NCI-H187 (cell line): Measurements from ENCODE around the gene PRRX1.

Experiments
- DNase-seq, 2 experiments: peaks; one replicate each; lab custom pipeline; 2025; lab: John Stamatoyannopoulos, UW

PRRX1 gene

GRCh38 chr1:170664828-170665612 is 1.1 kb downstream of the PRRX1 start:
- peak in 1 of 2 experiments; percentile 25 for DNase-seq

- DNase-seq, result no peak
Observed at GRCh38 chr1:170665629-170666028, 1.7 kb downstream of the PRRX1 start.

- DNase-seq, result no peak
Observed at GRCh38 chr1:170666541-170667254, 2.8 kb downstream of the PRRX1 start.

DNA sequence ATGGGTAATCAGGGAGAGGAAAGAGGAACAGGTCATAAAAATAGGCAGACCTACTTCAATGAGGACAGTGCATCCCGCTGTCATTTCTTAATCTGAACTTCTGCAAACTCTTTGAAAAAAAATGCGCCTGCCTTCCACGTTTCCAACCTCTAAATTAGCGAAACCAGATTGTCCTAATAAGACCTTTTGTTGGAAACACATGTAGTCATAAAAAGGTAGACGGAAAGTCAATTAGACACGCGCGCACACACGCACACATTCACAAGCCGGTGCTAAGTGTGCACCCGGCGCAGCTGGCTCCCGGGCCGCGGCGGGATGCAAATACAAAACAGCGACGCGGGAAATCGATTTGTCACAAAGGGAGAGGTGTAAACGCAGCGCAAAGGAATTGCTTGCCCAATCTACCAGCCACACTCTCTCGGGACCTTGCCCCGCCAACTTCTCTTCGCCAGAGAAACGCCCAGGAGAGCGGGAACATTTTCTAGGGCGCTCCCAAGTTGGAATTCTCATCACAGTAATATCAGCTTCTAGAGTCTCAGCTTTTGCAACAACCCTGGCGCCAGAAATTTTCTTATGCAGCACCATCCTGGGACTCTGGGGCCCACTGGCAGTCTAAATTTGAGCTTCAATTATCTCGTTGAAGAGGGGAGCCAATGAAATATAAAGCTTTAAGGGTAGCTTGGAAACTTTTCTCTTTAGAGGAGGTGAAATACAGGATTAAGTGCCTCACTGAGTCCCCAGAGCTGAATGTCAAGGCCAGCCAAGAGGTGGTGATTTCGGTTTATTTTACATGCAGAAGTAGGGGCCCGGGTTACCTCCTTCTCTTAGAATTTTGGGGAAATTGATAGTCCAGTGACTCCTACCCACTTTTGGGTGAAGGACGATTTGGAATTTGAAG is 4.5 kb downstream of the PRRX1 start:
- no peak for DNase-seq

- DNase-seq, result no peak
Observed at GRCh38 chr1:170669107-170669445, 5.1 kb downstream of the PRRX1 start.

DNA sequence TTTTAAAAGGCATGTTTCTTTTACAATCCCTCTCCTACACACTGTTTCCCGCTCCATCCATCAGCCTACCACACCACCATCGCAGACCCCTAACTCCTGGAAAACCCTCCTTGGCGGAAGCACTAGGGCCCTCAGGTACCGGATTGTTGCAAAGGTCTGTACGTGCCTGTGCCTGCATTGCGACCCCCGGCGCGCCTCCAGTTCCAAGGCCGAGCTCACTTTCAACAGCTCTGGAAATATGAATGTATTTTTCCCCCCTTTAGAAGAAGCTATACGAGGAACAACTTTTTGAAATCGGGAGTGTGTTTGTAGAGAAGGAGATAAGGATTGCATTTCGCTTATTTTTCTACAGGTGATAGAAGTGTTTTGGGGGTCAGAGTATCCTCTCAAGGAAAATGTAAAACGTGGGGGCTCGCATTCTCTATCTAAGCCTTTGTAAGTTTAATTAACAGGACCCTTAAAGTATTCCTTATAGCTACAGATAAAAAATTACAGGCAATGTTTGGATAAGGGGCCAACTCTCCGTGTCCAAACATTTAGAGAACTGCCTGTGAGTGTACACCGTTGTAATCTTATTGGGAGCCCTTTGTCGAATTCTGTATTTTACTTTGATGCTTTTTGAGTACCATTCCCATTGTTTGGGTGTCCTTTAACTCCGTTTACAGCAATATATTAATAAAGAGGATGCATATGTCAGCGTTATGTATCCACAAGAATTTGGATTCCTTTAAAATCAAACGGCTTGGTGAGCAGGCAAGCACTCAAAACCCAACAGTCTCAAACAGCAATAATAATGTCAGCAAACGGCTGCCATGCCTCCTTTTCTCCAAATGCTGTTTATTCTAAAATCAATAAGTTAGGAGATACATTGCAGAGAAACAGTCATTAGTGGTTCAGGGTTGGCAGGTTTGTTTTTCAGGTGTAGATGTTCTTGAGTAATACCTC is 5.9 kb downstream of the PRRX1 start:
- DNase-seq, result no peak

DNA sequence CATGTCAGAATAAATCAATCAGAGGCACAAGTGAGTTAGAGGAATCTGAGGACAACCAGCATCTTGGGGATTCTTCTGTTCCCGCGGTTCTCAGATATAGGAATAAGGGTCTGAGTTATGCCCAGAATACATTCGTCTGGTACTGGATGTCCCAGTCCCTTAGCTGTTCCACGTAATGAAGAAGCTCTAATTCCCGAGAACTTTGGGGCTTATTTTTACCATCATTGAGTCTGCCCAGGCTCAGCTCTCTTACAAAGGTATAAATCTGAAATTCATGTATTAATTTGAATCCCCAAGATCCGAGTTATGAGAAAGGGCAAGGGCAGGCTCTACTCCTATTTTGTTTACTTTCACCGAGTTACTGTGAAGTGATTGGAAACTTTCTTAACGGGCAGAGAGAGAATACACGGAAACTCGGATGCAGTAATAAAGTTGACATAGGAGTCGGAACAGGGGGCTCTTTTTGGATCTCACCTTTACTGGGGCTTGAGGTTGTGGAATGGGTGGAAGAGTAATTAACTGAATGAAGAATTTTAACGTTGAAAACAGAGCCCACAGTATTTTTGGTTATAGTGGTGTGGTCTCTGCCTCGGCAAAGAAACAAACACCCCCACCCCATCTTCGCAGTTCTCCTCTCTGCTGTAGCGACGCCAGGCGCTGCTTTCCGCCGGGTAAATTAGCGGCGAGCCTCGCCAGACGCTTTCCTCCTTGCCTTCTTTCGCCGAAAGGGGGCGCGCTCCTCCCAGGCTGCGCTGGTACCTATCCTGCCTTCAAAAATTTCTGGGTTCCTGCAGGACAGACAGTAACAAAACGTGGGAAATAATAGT is 7.1 kb downstream of the PRRX1 start:
- no peak for DNase-seq

DNA sequence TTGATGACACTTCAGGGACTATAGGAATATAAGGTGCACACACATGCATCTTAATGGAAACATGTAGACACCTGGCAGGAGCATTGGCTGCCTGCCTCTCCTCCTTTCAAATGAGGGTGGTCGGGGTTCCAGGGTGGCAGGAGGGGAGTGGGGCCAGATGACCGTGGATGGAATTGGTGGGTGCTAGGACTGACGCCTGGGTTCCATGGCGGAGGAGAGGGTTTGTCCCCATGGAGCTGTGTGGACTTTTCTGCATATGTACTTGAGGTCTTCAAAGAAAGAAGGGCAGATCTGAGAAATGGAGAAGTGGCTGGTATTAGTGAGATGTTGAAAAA is 7.7 kb downstream of the PRRX1 start:
- DNase-seq, result no peak

GRCh38 chr1:170672316-170672715 is 8.4 kb downstream of the PRRX1 start:
- DNase-seq, result no peak

- no peak for DNase-seq
Observed at GRCh38 chr1:170674239-170674638, 10.3 kb downstream of the PRRX1 start.

DNA sequence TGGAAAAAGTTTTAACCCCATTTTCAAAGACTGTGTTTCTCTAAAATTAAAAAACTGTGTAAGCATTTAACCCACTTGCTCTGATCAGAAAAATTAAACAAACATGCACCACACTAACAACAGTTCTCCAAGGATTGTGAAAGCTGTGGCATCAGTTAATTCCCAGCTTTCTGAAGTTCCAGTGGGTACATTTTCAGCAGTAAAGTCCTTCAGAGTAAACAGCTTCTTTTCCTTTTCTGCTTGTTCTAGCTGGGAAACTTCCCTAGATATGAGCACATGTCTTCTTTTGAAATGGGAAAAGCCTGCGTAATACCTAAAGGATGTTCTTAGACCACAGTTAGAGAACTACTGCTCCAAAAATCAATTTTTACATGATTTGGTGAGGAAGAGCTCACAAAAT is 11.1 kb downstream of the PRRX1 start:
- no peak for DNase-seq

- DNase-seq, result no peak
Observed at GRCh38 chr1:170675865-170676264, 11.9 kb downstream of the PRRX1 start.

DNA sequence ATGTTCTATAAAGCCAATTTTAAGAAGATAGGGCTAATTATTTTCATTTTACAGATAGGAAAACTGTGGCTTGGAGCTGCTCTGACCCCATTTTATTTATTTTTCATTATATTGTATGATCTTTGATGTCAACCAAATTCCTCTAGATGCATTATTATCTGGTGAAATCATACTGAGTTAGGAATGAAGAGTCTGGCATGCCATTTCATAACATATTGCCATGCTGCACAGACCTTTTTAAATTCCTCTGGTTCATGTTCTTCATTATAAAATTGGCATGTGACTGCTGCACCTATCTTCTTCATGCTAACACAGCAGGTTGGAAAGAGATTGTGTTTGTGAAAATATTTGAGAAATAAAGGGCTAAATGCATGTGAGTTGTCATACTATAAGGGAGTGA is 12.7 kb downstream of the PRRX1 start:
- DNase-seq, result no peak

DNA sequence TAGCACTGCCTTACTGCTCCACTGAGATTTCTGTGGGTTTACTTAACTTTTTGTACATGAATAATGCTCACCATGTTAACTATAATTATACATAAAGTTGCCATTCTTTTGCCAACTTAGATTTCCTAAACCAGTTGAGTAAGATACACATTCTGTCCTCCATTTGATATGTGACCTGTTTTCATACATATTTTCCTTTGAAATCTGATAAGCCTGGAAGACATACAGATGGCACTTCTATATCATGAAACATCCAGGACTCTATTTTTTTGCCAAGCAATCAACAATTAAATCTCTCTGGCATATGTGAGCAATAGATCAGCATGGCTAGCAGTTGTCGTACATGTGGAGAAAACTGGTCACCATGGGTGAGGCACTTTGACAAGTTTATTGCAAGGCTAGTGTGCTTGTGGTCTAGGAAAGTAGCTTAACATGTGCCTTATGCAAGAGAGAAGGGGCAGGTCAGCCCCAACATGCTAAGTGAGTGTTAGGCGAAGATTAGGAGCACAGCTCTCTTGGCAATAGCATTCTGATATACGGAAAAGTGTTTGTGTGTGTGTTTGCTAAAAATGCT is 14.2 kb downstream of the PRRX1 start:
- no peak for DNase-seq

DNA sequence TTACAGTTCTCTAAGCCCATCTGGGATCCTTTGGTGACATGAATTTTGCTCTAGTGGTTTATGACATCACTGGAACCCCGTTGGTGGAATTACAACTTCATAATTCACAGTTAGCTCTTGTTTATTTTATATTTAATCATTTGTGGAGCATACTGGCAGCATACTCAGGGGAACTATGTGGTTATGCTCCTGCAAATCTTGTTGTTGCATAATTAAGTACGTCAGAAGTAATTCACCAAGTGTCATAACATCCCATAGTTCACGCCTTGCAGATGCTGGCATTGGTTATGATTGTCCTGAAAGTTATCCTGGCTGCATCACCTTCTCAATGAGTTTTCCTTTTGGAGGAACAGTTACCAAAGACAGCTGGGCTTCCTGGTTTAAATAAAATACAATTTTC is 16.5 kb downstream of the PRRX1 start:
- no peak for DNase-seq

DNA sequence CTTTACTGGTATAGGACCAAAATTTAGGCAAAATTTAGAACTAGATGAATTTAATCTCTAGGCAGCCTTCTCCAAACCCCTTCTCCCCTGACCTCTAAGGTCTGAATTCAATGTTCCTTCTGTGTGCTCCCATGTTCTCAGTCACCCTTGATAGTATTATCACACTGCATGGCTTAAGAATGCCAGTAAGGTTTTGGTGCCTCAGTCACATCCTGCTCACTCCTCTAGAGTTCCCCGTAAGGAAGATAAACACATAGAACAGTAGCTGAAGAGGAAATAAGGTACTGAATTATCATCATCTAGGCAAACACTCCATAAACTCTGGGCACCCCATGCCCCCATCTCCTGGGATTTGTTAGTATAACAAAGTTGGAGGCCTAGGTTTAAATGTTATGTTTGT is 18.2 kb downstream of the PRRX1 start:
- no peak for DNase-seq

- no peak for DNase-seq
Observed at GRCh38 chr1:170682809-170683208, 18.9 kb downstream of the PRRX1 start.

- DNase-seq, result no peak
Observed at GRCh38 chr1:170685166-170685565, 21.2 kb downstream of the PRRX1 start.

DNA sequence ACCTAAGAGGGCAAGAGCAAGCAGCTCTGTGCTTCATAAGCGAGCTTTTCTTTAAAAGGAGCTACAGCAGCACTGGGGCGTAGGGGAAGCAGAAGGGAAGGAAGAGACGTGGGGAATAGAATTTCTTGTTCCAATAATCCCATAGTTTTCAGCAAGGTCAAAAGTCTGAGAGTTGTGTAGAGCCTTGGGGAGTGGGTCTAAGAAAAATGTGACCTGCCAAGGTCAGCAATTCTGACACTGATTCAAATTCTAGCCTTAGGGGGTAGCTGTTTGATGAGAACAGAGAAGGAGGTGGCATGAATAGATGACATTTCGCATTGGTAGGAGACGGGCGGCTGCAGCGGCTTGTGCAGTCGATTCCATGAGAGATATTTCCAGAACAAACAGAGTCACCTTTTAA is 22.4 kb downstream of the PRRX1 start:
- DNase-seq, result no peak

DNA sequence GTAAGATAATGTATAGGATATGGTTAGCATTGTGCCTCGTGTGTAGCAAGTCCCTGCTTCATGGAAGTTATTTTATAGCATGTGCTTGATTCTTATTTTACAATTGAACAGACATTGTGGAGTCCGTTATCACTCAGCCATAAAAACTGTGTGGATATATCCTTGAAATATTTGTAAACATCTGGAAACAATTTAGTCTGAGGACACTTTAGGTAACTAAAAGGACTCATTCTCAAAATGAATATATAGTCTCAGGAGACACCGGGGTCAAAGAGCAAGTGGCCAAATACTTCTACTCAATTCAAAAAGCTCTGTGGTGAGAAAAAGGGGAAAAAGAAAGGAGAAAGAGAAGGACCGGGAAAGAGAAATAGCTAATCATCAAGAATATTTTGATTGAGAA is 23.7 kb downstream of the PRRX1 start:
- no peak for DNase-seq
